Measurements from ENCODE around the gene IGF2BP2.
"Not testable (repeated sequence)": the region's sequence is repeated elsewhere in the genome, so short reads cannot be mapped to it uniquely, and the experiment has no call there.

The IGF2BP2 gene

GRCh38 chr3:185638651-185639050, 186.2 kb downstream of the IGF2BP2 start:
- DNase-seq: not testable (repeated sequence)

GRCh38 chr3:185637388-185637787, 187.5 kb downstream of the IGF2BP2 start:
- no peak for DNase-seq

GRCh38 chr3:185632996-185633395, 191.8 kb downstream of the IGF2BP2 start:
- DNase-seq: no peak

GRCh38 chr3:185631508-185632206, 193.2 kb downstream of the IGF2BP2 start:
- DNase-seq: no peak

GRCh38 chr3:185631108-185631507, 193.7 kb downstream of the IGF2BP2 start:
- no peak for DNase-seq

- DNase-seq: no peak
Measured at GRCh38 chr3:185630182-185630622, 194.6 kb downstream of the IGF2BP2 start.

GRCh38 chr3:185629554-185630181, 195.2 kb downstream of the IGF2BP2 start:
- DNase-seq: no peak

GRCh38 chr3:185625784-185626183, 199.1 kb downstream of the IGF2BP2 start:
- no peak for DNase-seq

- no peak for DNase-seq
Measured at GRCh38 chr3:185623939-185624665, 200.7 kb downstream of the IGF2BP2 start.

GRCh38 chr3:185613016-185613415, 211.8 kb downstream of the IGF2BP2 start:
- no peak for DNase-seq

GRCh38 chr3:185606196-185606595, 218.6 kb downstream of the IGF2BP2 start:
- DNase-seq: no peak

GRCh38 chr3:185605566-185605965, 219.3 kb downstream of the IGF2BP2 start:
- DNase-seq: no peak

- DNase-seq: no peak
Measured at GRCh38 chr3:185595526-185595925, 229.3 kb downstream of the IGF2BP2 start.

- no peak for DNase-seq
Measured at GRCh38 chr3:185594073-185594472, 230.8 kb downstream of the IGF2BP2 start.

Data from retina (tissue), 1 donor.